HG03442 (cell line): Measurements from ENCODE around the gene FAM81A.
A peak's percentile ranks its signal among the peaks of the same experiment; 100 is the strongest.
"Not testable (repeated sequence)": the region's sequence is repeated elsewhere in the genome, so short reads cannot be mapped to it uniquely, and the experiment has no call there.

Experiments
- ATAC-seq: cut with Tn5 transposase; IDR thresholded peaks from one replicate; pipeline ENCODE4 v1.9.1; 2021; ENCODE audit warnings: mild to moderate bottlenecking, moderate library complexity; ENCODE audit not compliant: unreplicated experiment

FAM81A gene

GRCh38 chr15:59473226-59473625, 35.2 kb downstream of the FAM81A start:
- no peak for ATAC-seq

- ATAC-seq, result not testable (repeated sequence)
Observed at GRCh38 chr15:59475161-59475560, 37.2 kb downstream of the FAM81A start.

GRCh38 chr15:59484399-59484798, 46.4 kb downstream of the FAM81A start:
- no peak for ATAC-seq

DNA sequence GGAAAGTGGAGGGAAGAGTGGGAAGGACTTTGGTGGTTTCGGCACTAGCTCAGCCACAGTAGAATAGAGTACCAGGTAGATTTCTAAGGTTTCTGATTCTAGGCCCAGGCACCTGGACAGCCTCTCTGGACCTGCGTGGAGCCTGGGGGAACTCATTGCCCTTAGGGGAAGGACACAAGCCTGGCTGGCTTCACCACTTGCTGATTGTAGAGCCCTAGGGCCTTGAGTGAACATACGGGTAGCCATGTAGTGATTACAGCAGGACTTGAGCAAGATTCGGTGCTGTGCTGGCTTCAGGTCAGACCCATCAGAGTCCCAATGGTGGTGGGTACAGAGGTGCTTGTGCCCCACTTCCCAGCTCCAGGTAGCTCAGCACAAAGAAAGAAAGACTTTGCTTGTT, 47.0 kb downstream of the FAM81A start:
- no peak for ATAC-seq

DNA sequence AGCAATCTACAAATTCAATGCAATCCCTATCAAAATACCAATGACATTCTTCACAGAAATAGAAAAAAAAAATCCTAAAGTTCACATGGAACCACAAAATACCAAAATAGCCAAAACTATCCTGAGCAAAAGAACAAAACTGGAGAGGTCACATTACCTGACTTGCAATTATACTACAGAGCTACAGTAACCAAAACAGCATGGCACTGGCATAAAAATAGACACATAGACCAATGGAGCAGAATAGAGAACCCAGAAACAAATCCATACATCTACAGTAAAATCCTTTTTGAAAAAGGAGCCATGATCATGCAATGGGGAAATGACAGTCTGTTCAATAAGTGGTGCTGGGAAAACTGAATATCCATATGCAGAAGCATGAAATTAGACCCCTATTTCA, 51.5 kb downstream of the FAM81A start:
- ATAC-seq, result not testable (repeated sequence)

GRCh38 chr15:59491062-59491461, 53.1 kb downstream of the FAM81A start:
- ATAC-seq, result no peak

GRCh38 chr15:59492389-59493377, 54.7 kb downstream of the FAM81A start:
- ATAC-seq, result no peak

DNA sequence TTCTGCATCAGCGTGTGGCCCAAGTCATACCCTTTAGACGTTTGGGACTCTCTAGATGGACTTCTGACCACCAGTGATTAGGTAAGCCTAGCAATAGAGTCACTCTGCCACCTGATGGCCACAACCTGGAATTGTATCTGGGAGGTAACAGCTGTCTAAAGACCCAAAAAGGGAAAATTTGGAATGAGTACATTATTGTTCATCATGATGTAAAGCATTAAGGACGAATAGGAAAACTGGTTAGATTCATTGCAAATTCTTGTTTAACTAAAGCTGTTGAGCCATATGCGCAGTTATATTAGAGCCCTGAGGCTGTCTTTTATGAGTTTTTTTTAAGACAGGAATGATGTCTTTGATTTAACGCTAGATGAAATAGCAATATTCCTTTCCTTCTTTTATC, 63.6 kb downstream of the FAM81A start:
- no peak for ATAC-seq

DNA sequence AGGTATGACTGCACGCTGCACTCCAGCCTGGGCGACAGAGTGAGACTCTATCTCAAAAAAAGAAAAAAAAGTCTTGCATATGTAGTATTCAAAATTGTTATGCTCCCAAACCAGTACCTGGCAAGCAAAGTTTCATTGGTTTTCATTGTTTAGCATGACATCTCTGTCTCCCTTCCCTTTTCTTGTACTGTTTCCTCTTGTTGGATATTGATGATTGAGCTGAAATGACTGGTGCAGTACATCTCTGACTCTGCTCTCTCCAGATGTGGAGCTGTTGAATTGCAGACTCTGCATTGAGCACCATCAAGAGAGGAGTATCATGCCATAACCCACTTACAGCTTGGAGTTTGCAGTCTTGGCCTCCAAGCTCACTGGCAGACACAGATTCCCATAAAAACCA, 77.2 kb downstream of the FAM81A start:
- ATAC-seq, result no peak

GRCh38 chr15:59516655-59517461, 78.9 kb downstream of the FAM81A start:
- no peak for ATAC-seq

DNA sequence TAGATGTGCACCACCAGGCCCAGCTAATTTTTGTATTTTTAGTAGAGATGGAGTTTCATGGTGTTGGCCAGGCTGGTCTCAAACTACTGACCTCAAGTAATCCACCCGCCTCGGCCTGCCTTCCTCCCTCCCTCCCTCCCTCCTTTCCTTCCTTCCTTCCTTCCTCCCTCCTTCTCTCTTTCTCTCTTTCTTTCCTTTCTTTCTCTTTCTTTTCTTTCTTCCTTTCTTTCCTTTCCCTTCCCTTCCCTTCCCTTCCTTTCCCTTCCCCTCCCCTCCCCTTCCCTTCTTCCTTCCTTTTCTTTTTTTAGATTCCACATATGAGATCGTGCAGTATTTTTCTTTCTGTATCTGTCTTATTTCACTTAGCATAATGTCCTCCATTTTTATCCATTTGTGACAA, 81.3 kb downstream of the FAM81A start:
- ATAC-seq, result no peak

GRCh38 chr15:59521443-59521842, 83.5 kb downstream of the FAM81A start:
- ATAC-seq, result no peak

- ATAC-seq, result no peak
Observed at GRCh38 chr15:59522988-59523461, 85.0 kb downstream of the FAM81A start.

- no peak for ATAC-seq
Observed at GRCh38 chr15:59523702-59524101, 85.7 kb downstream of the FAM81A start.

DNA sequence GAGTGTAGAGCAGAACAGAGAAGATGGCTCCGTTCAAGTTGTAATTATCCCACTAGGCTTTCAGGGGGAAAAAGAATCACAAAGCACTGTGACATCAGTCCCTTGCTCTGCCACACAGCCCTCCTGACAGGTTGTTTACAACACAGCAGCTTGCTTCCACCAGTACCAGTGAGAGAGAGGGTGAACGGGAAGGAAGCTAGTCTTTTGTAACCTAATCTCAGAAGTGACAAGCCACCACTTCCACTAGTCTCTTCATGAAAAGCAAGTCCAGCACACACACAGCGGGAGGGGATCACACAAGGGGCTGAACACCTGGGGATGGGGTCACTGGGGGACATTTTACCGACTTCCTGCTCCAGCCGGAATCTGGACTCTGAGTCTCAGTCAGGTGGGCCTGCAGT, 86.3 kb downstream of the FAM81A start:
- ATAC-seq, result no peak

- ATAC-seq, result not testable (repeated sequence)
Observed at GRCh38 chr15:59526466-59526865, 88.5 kb downstream of the FAM81A start.

DNA sequence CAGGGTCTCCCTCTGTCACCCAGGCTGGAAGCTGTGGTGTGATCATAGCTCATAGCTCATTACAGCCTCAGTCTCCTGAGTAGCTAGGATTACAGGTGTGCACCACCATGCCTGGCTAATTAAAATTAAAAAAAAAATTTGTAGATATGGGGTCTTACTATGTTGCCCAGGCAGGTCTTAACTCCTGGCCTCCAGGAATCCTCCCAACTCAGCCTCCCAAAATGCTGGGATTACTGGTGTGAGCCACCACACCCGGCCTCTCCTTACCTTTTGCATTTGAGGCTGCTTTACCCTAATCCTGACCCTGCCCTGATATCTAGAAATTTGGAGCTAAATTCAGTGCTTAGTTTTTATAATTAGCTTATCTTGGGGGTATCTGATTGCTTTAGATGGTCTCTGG, 90.4 kb downstream of the FAM81A start:
- ATAC-seq, result no peak

DNA sequence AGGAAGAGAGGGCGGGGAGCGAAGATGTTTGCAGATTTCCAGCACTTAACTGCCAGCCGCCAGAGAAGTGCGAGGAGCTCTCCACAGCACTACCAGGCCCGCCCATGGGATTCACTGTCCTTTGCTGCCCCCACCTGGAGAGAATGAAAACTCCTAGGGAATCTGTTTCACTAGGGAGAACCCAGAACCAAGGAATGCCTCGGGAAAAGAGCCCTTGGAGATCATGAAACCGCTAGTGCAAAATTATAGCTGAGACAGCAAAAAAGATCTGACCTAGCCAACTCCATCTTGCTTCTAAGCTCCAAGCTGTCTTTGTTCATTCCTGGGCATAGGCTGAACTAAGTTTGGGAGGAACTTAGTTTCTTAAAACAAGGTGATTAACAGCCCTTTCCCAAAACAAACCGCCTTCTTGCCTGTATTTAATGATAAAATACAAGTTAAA, 91.0 kb downstream of the FAM81A start:
- ATAC-seq, result peak; percentile 54

GRCh38 chr15:59531066-59531675, 93.2 kb downstream of the FAM81A start:
- no peak for ATAC-seq

DNA sequence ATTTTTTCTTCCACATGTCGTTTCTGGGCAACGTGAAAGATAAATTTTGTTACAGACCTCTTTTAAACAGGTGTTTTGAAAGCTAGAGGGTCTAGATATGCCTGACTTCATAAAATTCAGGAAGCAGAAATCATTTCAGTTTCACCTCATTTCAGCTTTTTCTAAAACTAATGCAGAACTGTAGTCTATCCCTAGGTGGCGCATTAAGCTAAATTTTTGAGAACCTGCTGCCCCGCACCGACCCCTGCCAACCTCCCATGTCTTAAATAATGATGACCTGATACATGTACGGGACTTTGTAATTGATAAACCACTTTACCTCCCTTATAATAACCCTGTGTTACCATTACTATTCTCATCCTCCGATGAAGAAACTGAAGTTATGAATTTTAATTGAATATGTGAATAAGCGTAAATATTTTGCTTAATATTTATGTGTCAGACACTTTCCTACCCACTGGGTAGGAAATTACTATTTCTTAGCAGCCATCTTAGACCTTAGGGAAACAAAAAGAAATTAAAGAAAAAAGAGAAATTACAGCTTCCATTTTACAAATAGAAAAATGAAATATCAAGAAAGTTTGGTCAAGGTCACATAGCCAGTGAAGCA, 94.9 kb downstream of the FAM81A start:
- ATAC-seq, result no peak

DNA sequence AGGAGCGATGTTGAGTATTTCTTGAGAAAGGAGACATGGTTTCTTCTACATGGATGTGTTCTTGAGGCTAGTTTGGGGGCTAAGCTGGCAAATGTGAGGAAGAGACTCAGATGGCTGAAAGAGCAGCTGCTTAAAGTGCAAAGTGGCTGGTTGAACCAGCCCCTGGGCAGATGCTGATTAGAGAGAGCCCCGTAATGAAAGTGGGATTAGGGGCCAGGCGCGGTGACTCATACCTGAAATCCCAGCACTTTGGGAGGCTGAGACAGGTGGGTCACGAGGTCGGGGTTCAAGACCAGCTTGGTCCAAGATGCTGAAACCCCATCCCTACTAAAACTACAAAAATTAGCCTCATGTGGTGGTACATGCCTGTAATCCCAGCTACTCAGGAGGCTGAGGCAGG, 98.6 kb downstream of the FAM81A start:
- no peak for ATAC-seq
